ENCODE measurements around the gene OR10A5. TPM values are rescaled to one million over a fixed set of nuclear protein-coding genes. Genes with fewer than 3 reads are reported as not detected.

OR10A5 gene, protein sequence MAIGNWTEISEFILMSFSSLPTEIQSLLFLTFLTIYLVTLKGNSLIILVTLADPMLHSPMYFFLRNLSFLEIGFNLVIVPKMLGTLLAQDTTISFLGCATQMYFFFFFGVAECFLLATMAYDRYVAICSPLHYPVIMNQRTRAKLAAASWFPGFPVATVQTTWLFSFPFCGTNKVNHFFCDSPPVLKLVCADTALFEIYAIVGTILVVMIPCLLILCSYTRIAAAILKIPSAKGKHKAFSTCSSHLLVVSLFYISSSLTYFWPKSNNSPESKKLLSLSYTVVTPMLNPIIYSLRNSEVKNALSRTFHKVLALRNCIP
- not detected in 5 replicates for total RNA-seq (2022; extraction: Qiagen RNA extraction; ENCODE audit: low read depth)

DNA sequence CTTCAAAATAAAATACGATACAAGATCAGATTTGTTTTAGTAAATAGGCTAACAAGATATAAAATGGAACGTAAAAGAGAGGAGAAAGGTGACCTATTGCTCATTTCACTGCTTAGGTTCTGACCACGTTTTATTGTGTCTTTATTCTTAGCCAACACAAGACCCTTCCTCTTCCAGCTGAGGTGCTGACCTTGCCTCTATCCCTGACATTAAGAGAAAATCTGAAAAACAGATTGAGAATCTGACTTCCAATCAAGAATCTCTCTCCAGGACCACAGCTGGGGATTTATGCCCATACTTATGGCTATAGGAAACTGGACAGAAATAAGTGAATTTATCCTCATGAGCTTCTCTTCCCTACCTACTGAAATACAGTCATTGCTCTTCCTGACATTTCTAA lies at the start of gene OR10A5:
Gene OR10A5, plus strand, starts transcription at position 301 of the 400 bp plus-strand sequence. Its CDS starts 0 bp downstream, at position 301.

DNA sequence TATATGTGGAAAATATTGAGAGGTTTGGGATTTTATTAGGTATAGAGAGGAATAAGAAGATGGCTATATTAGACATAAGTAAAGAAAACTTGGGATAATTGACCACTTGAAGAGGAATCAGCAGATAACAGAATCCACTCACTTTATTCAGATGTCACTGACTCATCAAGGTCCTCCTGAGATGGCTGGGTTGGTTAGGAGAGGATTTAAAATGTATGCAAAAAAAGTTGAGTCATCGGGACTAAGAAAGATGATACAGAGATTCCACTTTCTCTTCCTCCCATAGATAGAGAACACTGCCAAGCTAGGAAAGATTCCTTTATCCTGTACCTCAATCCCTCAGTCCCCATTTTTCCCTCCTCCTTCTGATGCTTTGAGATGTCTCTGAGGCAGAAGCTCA lies 46.1 kb upstream of the OR10A5 start, which contains the start of gene OR6A2:
Gene OR6A2, minus strand, starts transcription at position 288 of the 400 bp plus-strand sequence. CDS start 3,981 bp downstream, outside the sequence.

DNA sequence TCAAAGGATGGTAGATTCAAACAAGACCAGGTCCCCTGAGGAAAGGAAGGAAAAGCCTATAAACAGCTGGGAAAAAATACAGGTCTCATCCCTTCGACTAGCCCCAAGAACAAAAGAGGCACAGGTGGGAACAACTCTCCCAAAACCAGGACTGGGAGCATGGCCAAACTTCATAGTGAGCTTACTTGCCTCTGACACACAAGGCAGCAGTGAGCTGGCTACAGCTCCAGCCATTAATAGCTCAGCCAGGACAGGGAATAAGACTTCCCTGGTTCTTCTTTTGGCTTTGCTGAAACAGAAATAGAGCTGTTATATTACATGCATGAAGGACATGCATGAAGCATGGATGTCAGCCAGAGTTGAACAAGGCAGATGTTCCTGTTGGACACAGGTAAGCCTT lies 17.5 kb downstream of the OR10A5 start, which contains the start of gene OR10A2:
Gene OR10A2, plus strand, starts transcription at position 97 of the 400 bp plus-strand sequence. CDS start 6,698 bp downstream, outside the sequence.

DNA sequence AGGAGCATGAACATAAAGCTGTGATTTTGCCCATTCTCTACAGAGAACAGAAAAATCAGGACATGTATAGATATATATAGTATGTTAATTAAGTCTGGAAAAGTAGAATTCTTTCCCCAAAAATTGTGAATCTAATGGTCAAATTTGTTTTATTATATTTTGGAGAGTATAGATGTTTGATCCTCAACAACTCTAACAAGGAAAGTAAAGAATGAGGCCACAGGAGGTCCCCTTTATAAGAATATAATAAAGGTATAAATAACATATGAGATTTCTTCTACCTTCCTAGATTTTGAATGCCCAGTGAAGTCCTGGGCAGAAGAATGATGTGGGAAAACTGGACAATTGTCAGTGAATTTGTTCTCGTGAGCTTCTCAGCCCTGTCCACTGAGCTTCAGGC lies 30.8 kb downstream of the OR10A5 start, which contains the start of gene OR10A4:
Gene OR10A4, plus strand, starts transcription at position 301 of the 400 bp plus-strand sequence. Its CDS starts 23 bp downstream, at position 324.

DNA sequence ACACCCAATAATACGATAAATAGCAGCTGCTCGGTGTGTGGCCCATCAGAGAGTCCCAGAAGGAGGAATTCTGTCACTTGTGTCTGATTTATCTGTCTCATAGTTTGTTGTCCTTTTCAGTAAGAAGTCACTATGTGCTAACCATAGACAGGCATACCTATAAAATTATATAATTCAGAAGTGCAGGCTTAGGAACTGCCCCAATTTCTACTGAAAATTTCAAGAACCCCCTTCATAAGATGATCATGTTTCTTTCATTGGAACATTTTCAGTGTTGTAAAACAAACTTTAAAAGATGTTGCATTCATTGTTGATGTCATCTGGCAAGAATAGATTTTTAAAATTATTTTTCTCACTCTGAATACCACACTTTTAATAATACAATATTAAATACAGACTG lies 46.9 kb downstream of the OR10A5 start, which contains the start of gene OR2D2:
Gene OR2D2, minus strand, starts transcription at position 101 of the 400 bp plus-strand sequence. Its CDS starts 0 bp downstream, at position 101.

Other genes with a start within 250 kb of the OR10A5 start
- gene RRP8, start 242.1 kb upstream of the OR10A5 start, total RNA-seq (2022; extraction: Qiagen RNA extraction; ENCODE audit: low read depth): 27.5 to 36.0 TPM (median 32.8 TPM) in 5 replicates
- gene ILK, start 241.9 kb upstream of the OR10A5 start, total RNA-seq (2022; extraction: Qiagen RNA extraction; ENCODE audit: low read depth): 100.0 to 124 TPM (median 120 TPM) in 5 replicates
- 164 to 262 TPM (median 213 TPM) in 5 replicates for gene TAF10, start 233.5 kb upstream of the OR10A5 start, total RNA-seq (2022; extraction: Qiagen RNA extraction; ENCODE audit: low read depth)
- 41.5 to 52.4 TPM (median 46.7 TPM) in 5 replicates for gene TPP1, start 226.3 kb upstream of the OR10A5 start, total RNA-seq (2022; extraction: Qiagen RNA extraction; ENCODE audit: low read depth)
- 0.09 to 0.14 TPM (median 0.11 TPM) in 5 replicates for gene DCHS1, start 189.9 kb upstream of the OR10A5 start, total RNA-seq (2022; extraction: Qiagen RNA extraction; ENCODE audit: low read depth)
- gene MRPL17, start 162.3 kb upstream of the OR10A5 start, total RNA-seq (2022; extraction: Qiagen RNA extraction; ENCODE audit: low read depth): 94.0 to 119 TPM (median 109 TPM) in 5 replicates
- gene OR2AG2, start 73.7 kb upstream of the OR10A5 start, total RNA-seq (2022; extraction: Qiagen RNA extraction; ENCODE audit: low read depth): 0.01 to 0.13 TPM in 2 of 5 replicates, not detected in the others
- gene OR2AG1, start 62.7 kb upstream of the OR10A5 start, total RNA-seq (2022; extraction: Qiagen RNA extraction; ENCODE audit: low read depth): not detected in 5 replicates
- gene OR6A2, start 46.0 kb upstream of the OR10A5 start, total RNA-seq (2022; extraction: Qiagen RNA extraction; ENCODE audit: low read depth): not detected in 5 replicates
- gene OR10A2, start 17.4 kb downstream of the OR10A5 start, total RNA-seq (2022; extraction: Qiagen RNA extraction; ENCODE audit: low read depth): not detected in 5 replicates
- not detected in 5 replicates for gene OR10A4, start 30.9 kb downstream of the OR10A5 start, total RNA-seq (2022; extraction: Qiagen RNA extraction; ENCODE audit: low read depth)
- not detected in 5 replicates for gene OR2D2, start 46.8 kb downstream of the OR10A5 start, total RNA-seq (2022; extraction: Qiagen RNA extraction; ENCODE audit: low read depth)
- not detected in 5 replicates for gene OR2D3, start 75.3 kb downstream of the OR10A5 start, total RNA-seq (2022; extraction: Qiagen RNA extraction; ENCODE audit: low read depth)
- gene ZNF215, start 80.7 kb downstream of the OR10A5 start, total RNA-seq (2022; extraction: Qiagen RNA extraction; ENCODE audit: low read depth): 0.99 to 1.4 TPM (median 1.3 TPM) in 5 replicates
- gene ZNF214, start 174.7 kb downstream of the OR10A5 start, total RNA-seq (2022; extraction: Qiagen RNA extraction; ENCODE audit: low read depth): 0.59 to 1.1 TPM (median 0.95 TPM) in 5 replicates
- 0.05 TPM in 1 of 5 replicates, not detected in the others for gene NLRP14, start 174.8 kb downstream of the OR10A5 start, total RNA-seq (2022; extraction: Qiagen RNA extraction; ENCODE audit: low read depth)
- not detected in 5 replicates for gene RBMXL2, start 243.3 kb downstream of the OR10A5 start, total RNA-seq (2022; extraction: Qiagen RNA extraction; ENCODE audit: low read depth)

Measured in A549 treated with CpdA at 1 μM for 4 hours (cell line).